BE2C (cell line): Measurements from ENCODE around the gene NDRG2.
A peak's percentile ranks its signal among the peaks of the same experiment; 100 is the strongest.
"Not testable (repeated sequence)": the region's sequence is repeated elsewhere in the genome, so short reads cannot be mapped to it uniquely, and the experiment has no call there.

Experiments
- DNase-seq: peaks from one replicate; pipeline ENCODE4 v3.0.0-alpha.2; 2020
- H3K27me3 ChIP-seq: fragments of 250-450 bp; sonication (Bioruptor Pico); 2 replicates; pipeline ENCODE4 v1.5.1; 2020; ENCODE audit warnings: mild to moderate bottlenecking
- H3K36me3 ChIP-seq: fragments of 250-450 bp; sonication (Bioruptor Pico); 2 replicates; pipeline ENCODE4 v1.5.1; 2020; ENCODE audit warnings: mild to moderate bottlenecking
- H3K4me1 ChIP-seq: fragments of 250-450 bp; sonication (Bioruptor Pico); 2 replicates; pipeline ENCODE4 v1.5.1; 2020
- H3K4me3 ChIP-seq: 2 replicates; pipeline ENCODE4 v1.5.1; 2011; ENCODE audit warnings: low read depth, low read length
- H3K9me3 ChIP-seq: fragments of 250-450 bp; sonication (Bioruptor Pico); 2 replicates; pipeline ENCODE4 v1.5.1; 2020
- TF ChIP-seq, protein P1 (sequence below): IDR thresholded peaks from 2 replicates; pipeline ENCODE4 v1.5.1; 2012; ENCODE audit warnings: mild to moderate bottlenecking, low read depth, low read length

Gene NDRG2

DNA sequence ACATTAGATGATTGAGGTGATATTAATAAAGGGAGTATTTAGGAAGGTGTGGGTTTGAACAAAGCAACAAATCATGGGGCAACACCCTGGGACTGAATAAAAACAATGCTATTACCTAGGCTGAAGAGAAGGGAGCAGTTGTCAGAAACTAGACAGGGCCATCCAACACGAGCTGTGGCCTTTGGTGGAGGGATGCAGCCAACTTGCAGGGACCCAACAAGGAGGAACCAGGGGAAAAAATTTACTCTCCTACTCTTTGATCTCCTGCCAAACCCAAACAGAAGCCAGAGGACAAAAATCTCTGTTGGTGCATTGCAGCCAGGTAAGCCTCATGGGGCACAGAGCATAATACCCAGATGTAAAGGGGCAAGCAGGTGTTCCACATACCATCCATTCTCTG lies 13.7 kb downstream of the NDRG2 start:
- Histone ChIP-seq H3K9me3 (no peaks in the 10 kb centered on the region), H3K27me3 (no peaks in the 10 kb centered on the region), H3K4me1 (peaks cover 4% of the 10 kb centered on the region; the same call in 1 of the 2 replicates), H3K4me3 (no peak overlapping the region), H3K36me3 (no peaks in the 10 kb centered on the region)
- TF ChIP-seq, protein P1, sequence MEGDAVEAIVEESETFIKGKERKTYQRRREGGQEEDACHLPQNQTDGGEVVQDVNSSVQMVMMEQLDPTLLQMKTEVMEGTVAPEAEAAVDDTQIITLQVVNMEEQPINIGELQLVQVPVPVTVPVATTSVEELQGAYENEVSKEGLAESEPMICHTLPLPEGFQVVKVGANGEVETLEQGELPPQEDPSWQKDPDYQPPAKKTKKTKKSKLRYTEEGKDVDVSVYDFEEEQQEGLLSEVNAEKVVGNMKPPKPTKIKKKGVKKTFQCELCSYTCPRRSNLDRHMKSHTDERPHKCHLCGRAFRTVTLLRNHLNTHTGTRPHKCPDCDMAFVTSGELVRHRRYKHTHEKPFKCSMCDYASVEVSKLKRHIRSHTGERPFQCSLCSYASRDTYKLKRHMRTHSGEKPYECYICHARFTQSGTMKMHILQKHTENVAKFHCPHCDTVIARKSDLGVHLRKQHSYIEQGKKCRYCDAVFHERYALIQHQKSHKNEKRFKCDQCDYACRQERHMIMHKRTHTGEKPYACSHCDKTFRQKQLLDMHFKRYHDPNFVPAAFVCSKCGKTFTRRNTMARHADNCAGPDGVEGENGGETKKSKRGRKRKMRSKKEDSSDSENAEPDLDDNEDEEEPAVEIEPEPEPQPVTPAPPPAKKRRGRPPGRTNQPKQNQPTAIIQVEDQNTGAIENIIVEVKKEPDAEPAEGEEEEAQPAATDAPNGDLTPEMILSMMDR = no peak
- DNase-seq = no peak

DNA sequence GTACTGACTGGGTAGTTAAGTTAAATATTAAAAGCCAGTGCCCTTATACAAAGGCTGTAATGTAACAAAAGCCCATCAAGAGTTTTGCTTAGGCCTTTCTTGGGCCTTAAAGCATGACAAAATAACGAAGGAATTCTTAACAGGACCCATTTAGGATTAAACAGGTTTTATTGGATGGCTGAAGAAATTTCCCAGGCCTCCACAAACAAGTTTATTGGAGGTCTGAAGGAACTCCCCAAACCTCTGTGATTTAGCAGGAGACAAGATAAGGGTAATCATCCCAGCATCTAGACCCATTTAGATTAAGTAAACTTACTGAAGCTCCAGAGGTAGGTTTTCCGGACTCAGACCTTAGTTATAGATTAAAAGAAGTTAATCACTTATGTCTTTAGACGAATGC lies 15.1 kb downstream of the NDRG2 start:
- H3K9me3 ChIP-seq, H3K27me3 ChIP-seq, H3K36me3 ChIP-seq, H3K4me1 ChIP-seq, H3K4me3 ChIP-seq, DNase-seq: not testable (repeated sequence)

DNA sequence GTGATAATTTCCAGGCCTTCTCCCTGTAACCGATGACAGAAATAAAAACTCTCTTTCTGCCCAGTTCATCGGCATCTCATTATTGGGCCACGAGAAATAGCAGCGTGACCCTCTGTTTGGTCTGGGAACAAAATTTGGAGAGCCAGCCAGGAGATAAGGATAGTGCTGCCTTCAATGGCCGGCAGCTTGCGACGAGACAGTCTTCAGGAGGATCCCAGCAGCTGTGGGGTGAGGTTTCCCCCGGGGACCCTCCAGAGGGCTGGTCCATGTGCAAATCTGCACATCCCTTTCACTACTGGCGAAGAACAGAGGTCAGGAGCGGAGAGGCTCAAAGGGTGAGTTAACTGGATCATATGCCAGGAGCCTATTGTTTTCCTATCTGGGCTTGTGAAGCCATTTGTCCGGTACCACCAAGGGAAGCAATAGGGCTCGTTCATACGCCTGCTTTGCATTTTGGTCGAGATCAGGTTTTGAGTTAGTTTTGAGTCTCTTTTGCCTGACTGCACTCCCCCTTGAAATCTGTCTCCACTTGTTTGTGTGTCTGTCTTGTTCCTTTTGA lies 21.0 kb downstream of the NDRG2 start:
- TF ChIP-seq, protein P1 = no peak
- no peak for DNase-seq
- Histone ChIP-seq H3K4me3 (no peak overlapping the region), H3K36me3 (no peaks in the 10 kb centered on the region), H3K4me1 (peaks cover 9% of the 10 kb centered on the region), H3K27me3 (no peaks in the 10 kb centered on the region), H3K9me3 (no peaks in the 10 kb centered on the region)

DNA sequence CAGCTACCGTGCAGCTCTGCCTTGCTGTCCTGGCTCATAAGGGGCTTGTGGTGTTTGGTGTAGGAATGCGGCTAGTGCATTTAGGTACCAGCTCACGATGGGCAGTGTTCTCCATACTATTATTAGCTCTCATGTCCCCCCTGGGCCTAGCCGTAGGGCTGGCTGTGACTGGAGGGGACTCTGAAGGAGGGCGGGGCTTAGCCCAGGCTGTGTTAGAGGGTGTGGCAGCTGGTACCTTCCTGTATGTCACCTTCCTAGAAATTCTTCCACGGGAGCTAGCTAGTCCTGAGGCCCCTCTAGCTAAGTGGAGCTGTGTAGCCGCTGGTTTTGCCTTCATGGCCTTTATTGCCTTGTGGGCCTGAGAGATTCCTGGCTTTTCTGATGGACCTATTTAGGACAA lies 23.6 kb downstream of the NDRG2 start:
- DNase-seq = no peak
- no peaks in the 10 kb centered on the region for H3K9me3 ChIP-seq
- H3K36me3 ChIP-seq = peaks cover 3% of the 10 kb centered on the region
- H3K27me3 ChIP-seq = no peaks in the 10 kb centered on the region
- peaks cover 11% of the 10 kb centered on the region for H3K4me1 ChIP-seq
- H3K4me3 ChIP-seq = no peak overlapping the region
- TF ChIP-seq, protein P1 = no peak

DNA sequence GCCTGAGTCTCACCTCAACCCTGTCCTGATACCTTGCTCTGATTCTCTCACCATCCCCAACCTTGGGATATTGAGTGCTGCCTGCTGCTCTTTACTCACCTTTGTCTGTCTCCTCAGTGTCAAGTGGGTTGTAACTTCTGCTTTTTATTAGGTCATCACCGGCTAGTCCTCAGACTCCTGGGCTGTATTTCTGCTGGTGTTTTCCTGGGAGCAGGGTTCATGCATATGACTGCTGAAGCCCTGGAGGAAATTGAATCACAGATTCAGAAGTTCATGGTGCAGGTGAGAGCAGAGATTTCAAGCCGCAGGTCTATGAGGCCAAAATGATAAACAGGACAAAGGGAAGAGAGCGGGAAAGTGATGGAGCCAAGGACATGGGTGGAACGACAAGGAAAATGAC lies 25.3 kb downstream of the NDRG2 start:
- TF ChIP-seq, protein P1 = no peak
- no peaks in the 10 kb centered on the region for H3K9me3 ChIP-seq
- H3K36me3 ChIP-seq = peaks cover 18% of the 10 kb centered on the region
- H3K4me1 ChIP-seq = peaks cover 11% of the 10 kb centered on the region
- H3K4me3 ChIP-seq = no peak overlapping the region
- no peak for DNase-seq
- H3K27me3 ChIP-seq = no peaks in the 10 kb centered on the region

DNA sequence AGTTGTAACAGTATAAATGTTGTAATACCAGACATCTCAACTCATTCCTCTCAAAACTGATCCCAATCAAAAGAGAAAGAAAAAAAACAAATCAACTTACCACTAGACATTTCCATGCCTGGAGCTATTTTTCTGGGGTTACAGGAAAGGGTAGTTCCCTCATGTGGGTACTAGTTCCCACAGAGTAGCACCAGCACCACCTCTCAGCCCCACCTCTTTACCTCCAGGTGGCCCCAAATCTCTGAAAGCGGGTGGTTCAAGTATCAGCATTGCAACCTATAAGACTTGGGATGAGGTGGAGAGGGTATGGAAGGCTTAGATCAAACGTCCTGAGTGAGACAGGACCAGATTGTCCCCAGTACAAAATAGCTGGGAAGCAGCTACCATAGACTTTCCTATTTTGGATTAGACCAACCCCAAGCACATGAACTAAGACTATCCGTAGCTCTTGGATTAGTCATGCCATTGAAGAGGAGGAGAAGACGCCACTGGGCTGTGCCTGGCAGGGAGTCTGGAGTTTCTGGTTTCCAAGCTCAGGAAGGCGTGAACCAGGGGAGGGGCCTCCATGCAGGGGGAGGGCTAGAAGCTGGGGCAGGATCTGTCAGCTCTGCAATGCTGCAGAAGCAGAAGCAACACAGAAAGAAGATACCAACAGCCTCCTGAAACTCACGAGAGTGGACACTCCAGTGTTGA lies 26.0 kb downstream of the NDRG2 start, which contains the start of gene SLC39A2:
SLC39A2 (plus strand) TSS at position 620 of the 693 bp plus-strand sequence. CDS start 154 bp downstream, outside the sequence.
- Histone ChIP-seq H3K36me3 (peaks cover 22% of the 10 kb centered on the region), H3K27me3 (no peaks in the 10 kb centered on the region), H3K4me1 (peaks cover 11% of the 10 kb centered on the region), H3K9me3 (no peaks in the 10 kb centered on the region), H3K4me3 (no peak within 1 kb of the TSS)
- TF ChIP-seq, protein P1 = no peak
- peak; percentile 53 for DNase-seq
